ENCODE results near the gene MANSC4. TPM values are rescaled to one million over a fixed set of nuclear protein-coding genes. Genes with fewer than 3 reads are reported as not detected.

MANSC4 gene
- total RNA-seq, 2 experiments from 2014 or later: not detected

- ATAC-seq (no peak), DNase-seq (no peak)
- Mint-ChIP-seq H3K27me3 (ENCODE audit: low read depth) (peaks cover 9% of the 10 kb centered on the region), H3K4me1 (ENCODE audit: low read depth) (peaks cover 28% of the 10 kb centered on the region), H3K4me3 (no peak overlapping the region), H3K36me3 (ENCODE audit: low read depth) (peaks cover 18% of the 10 kb centered on the region), H3K9me3 (ENCODE audit: insufficient read depth) (no peaks in the 10 kb centered on the region), H3K27ac (no peak overlapping the region)
- CTCF ChIA-PET: interaction anchor here (2.9 kb wide), 1 partner anchor 43 kb away, joined by 24 read pairs; no protein-coding TSS in a partner anchor
- POLR2A ChIA-PET: no interaction called here
These were observed 1.8 kb downstream of the MANSC4 start for GRCh38 chr12:27778206-27778605.

- H3K36me3 Mint-ChIP-seq (ENCODE audit: low read depth): peaks cover 10% of the 10 kb centered on the region
- ChIA-PET POLR2A (no interaction called here), CTCF (interaction anchor here (1.6 kb wide), 1 partner anchor 43 kb away, joined by 5 read pairs; no protein-coding TSS in a partner anchor)
- H3K27ac Mint-ChIP-seq: no peak overlapping the region
- no peaks in the 10 kb centered on the region for H3K9me3 Mint-ChIP-seq (ENCODE audit: insufficient read depth)
- peaks cover 22% of the 10 kb centered on the region for H3K4me1 Mint-ChIP-seq (ENCODE audit: low read depth)
- H3K27me3 Mint-ChIP-seq (ENCODE audit: low read depth): peaks cover 9% of the 10 kb centered on the region
- DNase-seq (no peak), ATAC-seq (no peak)
- H3K4me3 Mint-ChIP-seq: no peak overlapping the region
These were observed 2.9 kb downstream of the MANSC4 start for GRCh38 chr12:27777141-27777540.

GRCh38 chr12:27772328-27773049 lies 7.5 kb downstream of the MANSC4 start:
- POLR2A ChIA-PET: no interaction called here
- CTCF ChIA-PET: interaction anchor here (1.0 to 2.5 kb wide), 2 partner anchors 7 to 49 kb away, joined by 5 to 11 read pairs; partner anchors contain the start of genes KLHL42 and MANSC4
- peaks cover 5% of the 10 kb centered on the region for H3K27me3 Mint-ChIP-seq (ENCODE audit: low read depth)

GRCh38 chr12:27771481-27772327 lies 8.3 kb downstream of the MANSC4 start:
- Mint-ChIP-seq H3K4me3 (no peak overlapping the region), H3K27ac (no peak overlapping the region), H3K9me3 (ENCODE audit: insufficient read depth) (no peaks in the 10 kb centered on the region), H3K27me3 (ENCODE audit: low read depth) (peaks cover 2% of the 10 kb centered on the region), H3K4me1 (ENCODE audit: low read depth) (peaks cover 10% of the 10 kb centered on the region), H3K36me3 (ENCODE audit: low read depth) (no peaks in the 10 kb centered on the region)
- no peak for ATAC-seq
- ChIA-PET POLR2A (no interaction called here), CTCF (interaction anchor here (1.0 to 2.5 kb wide), 3 partner anchors 8 to 50 kb away, joined by 3 to 11 read pairs (median 5); partner anchors contain the start of genes KLHL42 and MANSC4)
- no peak for DNase-seq

More at GRCh38 chr12:27772328-27773049, 7.5 kb downstream of the MANSC4 start:
- H3K36me3 Mint-ChIP-seq (ENCODE audit: low read depth): no peaks in the 10 kb centered on the region
- no peak overlapping the region for H3K27ac Mint-ChIP-seq
- no peaks in the 10 kb centered on the region for H3K9me3 Mint-ChIP-seq (ENCODE audit: insufficient read depth)
- no peak overlapping the region for H3K4me3 Mint-ChIP-seq
- ATAC-seq: no peak
- no peak for DNase-seq
- H3K4me1 Mint-ChIP-seq (ENCODE audit: low read depth): peaks cover 10% of the 10 kb centered on the region

GRCh38 chr12:27769142-27769673 lies 10.8 kb downstream of the MANSC4 start:
- no peak for DNase-seq
- H3K27ac Mint-ChIP-seq: no peak overlapping the region
- ChIA-PET POLR2A (interaction anchor here (1.2 kb wide), 1 partner anchor 10 kb away, joined by 5 read pairs; no protein-coding TSS in a partner anchor), CTCF (no interaction called here)
- H3K36me3 Mint-ChIP-seq (ENCODE audit: low read depth): no peaks in the 10 kb centered on the region
- H3K4me3 Mint-ChIP-seq: no peak overlapping the region
- ATAC-seq: no peak
- H3K9me3 Mint-ChIP-seq (ENCODE audit: insufficient read depth): no peaks in the 10 kb centered on the region
- peaks cover 13% of the 10 kb centered on the region for H3K4me1 Mint-ChIP-seq (ENCODE audit: low read depth)
- peaks cover 2% of the 10 kb centered on the region for H3K27me3 Mint-ChIP-seq (ENCODE audit: low read depth)

GRCh38 chr12:27766587-27766986 lies 13.4 kb downstream of the MANSC4 start:
- DNase-seq: no peak
- no peaks in the 10 kb centered on the region for H3K27me3 Mint-ChIP-seq (ENCODE audit: low read depth)
- ChIA-PET POLR2A (no interaction called here), CTCF (interaction anchor here (1.1 to 1.2 kb wide), 2 partner anchors 11 to 27 kb away, joined by 3 read pairs; no protein-coding TSS in a partner anchor)
- no peaks in the 10 kb centered on the region for H3K36me3 Mint-ChIP-seq (ENCODE audit: low read depth)
- no peak for ATAC-seq
- H3K9me3 Mint-ChIP-seq (ENCODE audit: insufficient read depth): no peaks in the 10 kb centered on the region
- no peak overlapping the region for H3K27ac Mint-ChIP-seq
- H3K4me3 Mint-ChIP-seq: no peak overlapping the region
- peaks cover 22% of the 10 kb centered on the region for H3K4me1 Mint-ChIP-seq (ENCODE audit: low read depth)

- POLR2A ChIA-PET: no interaction called here
- no peaks in the 10 kb centered on the region for H3K36me3 Mint-ChIP-seq (ENCODE audit: low read depth)
- peaks cover 19% of the 10 kb centered on the region for H3K4me1 Mint-ChIP-seq (ENCODE audit: low read depth)
- peak; percentile 64 for ATAC-seq
- no peaks in the 10 kb centered on the region for H3K27me3 Mint-ChIP-seq (ENCODE audit: low read depth)
- no peaks in the 10 kb centered on the region for H3K9me3 Mint-ChIP-seq (ENCODE audit: insufficient read depth)
- H3K27ac Mint-ChIP-seq: no peak overlapping the region
- no peak overlapping the region for H3K4me3 Mint-ChIP-seq
- CTCF ChIA-PET: interaction anchor here (1.0 kb wide), 1 partner anchor 59 kb away, joined by 4 read pairs; no protein-coding TSS in a partner anchor
- peak; percentile 38 for DNase-seq
These were observed 17.3 kb downstream of the MANSC4 start for GRCh38 chr12:27762757-27763156.

- ChIA-PET POLR2A (no interaction called here), CTCF (interaction anchor here (0.6 to 2.2 kb wide), 4 partner anchors 14 to 1105 kb away, joined by 3 to 6 read pairs (median 3); no protein-coding TSS in a partner anchor)
- Mint-ChIP-seq H3K4me1 (ENCODE audit: low read depth) (peaks cover 3% of the 10 kb centered on the region), H3K9me3 (ENCODE audit: insufficient read depth) (no peaks in the 10 kb centered on the region), H3K4me3 (no peak overlapping the region), H3K36me3 (ENCODE audit: low read depth) (peaks cover 24% of the 10 kb centered on the region), H3K27ac (no peak overlapping the region), H3K27me3 (ENCODE audit: low read depth) (no peaks in the 10 kb centered on the region)
- ATAC-seq (no peak), DNase-seq (no peak)
These were observed 23.3 kb downstream of the MANSC4 start for GRCh38 chr12:27756670-27757195.

- CTCF ChIA-PET: interaction anchor here (1.1 to 2.4 kb wide), 4 partner anchors 12 to 186 kb away, joined by 3 to 6 read pairs (median 4); no protein-coding TSS in a partner anchor
- POLR2A ChIA-PET: no interaction called here
- Mint-ChIP-seq H3K4me3 (no peak overlapping the region), H3K36me3 (ENCODE audit: low read depth) (peaks cover 24% of the 10 kb centered on the region), H3K27me3 (ENCODE audit: low read depth) (no peaks in the 10 kb centered on the region), H3K4me1 (ENCODE audit: low read depth) (no peaks in the 10 kb centered on the region), H3K9me3 (ENCODE audit: insufficient read depth) (no peaks in the 10 kb centered on the region), H3K27ac (no peak overlapping the region)
- no peak for ATAC-seq
- DNase-seq: no peak
These were observed 25.2 kb downstream of the MANSC4 start for GRCh38 chr12:27754795-27755194.

- no peaks in the 10 kb centered on the region for H3K27me3 Mint-ChIP-seq (ENCODE audit: low read depth)
- no peaks in the 10 kb centered on the region for H3K9me3 Mint-ChIP-seq (ENCODE audit: insufficient read depth)
- no peak overlapping the region for H3K4me3 Mint-ChIP-seq
- H3K27ac Mint-ChIP-seq: no peak overlapping the region
- ChIA-PET CTCF (no interaction called here), POLR2A (no interaction called here)
- peaks cover 27% of the 10 kb centered on the region for H3K36me3 Mint-ChIP-seq (ENCODE audit: low read depth)
- no peaks in the 10 kb centered on the region for H3K4me1 Mint-ChIP-seq (ENCODE audit: low read depth)
- no peak for DNase-seq
- no peak for ATAC-seq
These were observed 28.5 kb downstream of the MANSC4 start for GRCh38 chr12:27751386-27752047.

Data from activated CD8-positive, alpha-beta T cell treated with anti-CD3 and anti-CD28 coated beads, Interleukin-2, amount 10 ng/mL, durations not matched to agents 7 days and 5 days (primary cell).